Kidney (tissue), 14 donors: ENCODE measurements around the gene PTPRM. TPM values are rescaled to one million over a fixed set of nuclear protein-coding genes. Genes with fewer than 3 reads are reported as not detected.

Source experiments
- DNase-seq, 5 donors: peaks; one replicate each; pipeline ENCODE4 v3.0.0-alpha.2; 2013 to 2020
- FAIRE-seq: peaks from 2 replicates; lab custom pipeline; 2012; peaks lifted over from hg19 to GRCh38; lab: Jason Lieb, UNC
- H3K27ac ChIP-seq, 2 donors: one replicate each; pipeline ENCODE4 v1.7.0; 2013; ENCODE audit warnings: low read depth in 2 of 2, low read length in 2 of 2, inconsistent platforms in 1 of 2
- H3K27me3 ChIP-seq: one replicate; pipeline ENCODE4 v1.7.1; 2013; ENCODE audit warnings: low read length, inconsistent platforms; ENCODE audit not compliant: control insufficient read depth, insufficient read depth
- H3K36me3 ChIP-seq, 3 donors: one replicate each; pipeline versions ENCODE4 v1.7.0 to v1.7.1; 2013; ENCODE audit warnings: low read length in 3 of 3, control low read depth in 1 of 3, inconsistent platforms in 1 of 3; ENCODE audit not compliant: insufficient read depth in 3 of 3, control insufficient read depth in 2 of 3
- H3K4me1 ChIP-seq, 3 donors: one replicate each; pipeline versions ENCODE4 v1.7.0 to v1.7.1; 2013; ENCODE audit warnings: low read length in 3 of 3, inconsistent platforms in 1 of 3, low read depth in 1 of 3; ENCODE audit not compliant: control insufficient read depth in 2 of 3, insufficient read depth in 2 of 3
- H3K4me3 ChIP-seq, 3 donors: one replicate each; pipeline versions ENCODE4 v1.7.0 to v1.8.1; 2013; ENCODE audit warnings: low read length in 3 of 3, control low read depth in 1 of 3, inconsistent platforms in 1 of 3
- H3K9ac ChIP-seq, 3 donors: one replicate each; pipeline versions ENCODE4 v1.7.0 to v1.7.1; 2013; ENCODE audit warnings: low read length in 3 of 3, control low read depth in 1 of 3, inconsistent platforms in 1 of 3
- H3K9me3 ChIP-seq, 3 donors: one replicate each; pipeline versions ENCODE4 v1.7.0 to v1.7.1; 2013; ENCODE audit warnings: low read length in 3 of 3, control low read depth in 1 of 3, inconsistent platforms in 1 of 3; ENCODE audit not compliant: control insufficient read depth in 2 of 3, insufficient read depth in 1 of 3
- intact Hi-C: fragments of 100-400 bp; cut with DNase I; formaldehyde crosslinking; loops from one replicate; pipeline ENCODE4 v1.11.1; 2022
- polyA plus RNA-seq: library from polyadenylated mRNA; stranded (reverse); fragments of 350-450 nt; fragmentation: Illumina TruSeq; extraction: RNeasy Lipid Tissue Mini Kit (QIAGEN cat#74804); gene quantifications from one replicate; pipeline ENCODE4 v1.2.3, GENCODE V29; 2014; ENCODE audit warnings: low read depth, low replicate concordance; ENCODE audit not compliant: insufficient read depth
- total RNA-seq: library from RNA; stranded (reverse); fragmentation: NEBNext Ultra II Directional; extraction: Animal tissue kit (Norgen Biotek cat#: 25700); gene quantifications from one replicate; pipeline ENCODE4 v1.2.1, GENCODE V29; 2021
- TF ChIP-seq, protein P1 (sequence below): IDR thresholded peaks from 3 replicates; pipeline ENCODE4 v1.5.1; 2012; ENCODE audit warnings: mild to moderate bottlenecking, moderate library complexity, borderline replicate concordance; ENCODE audit not compliant: insufficient read depth; ENCODE audit errors: extremely low read depth
- donor health status: control.
- donor health status: control.
- donor health status: control.
- donor health status: control.
- donor health status: control.
- donor health status: DM: yes; HTN: yes; CAD: no.
- donor health status: Normal renal cell carcinoma (clear cell type).

Gene PTPRM
- total and polyA plus RNA-seq, 2 donors from 2014 or later = 52.4 to 98.9 TPM

DNA sequence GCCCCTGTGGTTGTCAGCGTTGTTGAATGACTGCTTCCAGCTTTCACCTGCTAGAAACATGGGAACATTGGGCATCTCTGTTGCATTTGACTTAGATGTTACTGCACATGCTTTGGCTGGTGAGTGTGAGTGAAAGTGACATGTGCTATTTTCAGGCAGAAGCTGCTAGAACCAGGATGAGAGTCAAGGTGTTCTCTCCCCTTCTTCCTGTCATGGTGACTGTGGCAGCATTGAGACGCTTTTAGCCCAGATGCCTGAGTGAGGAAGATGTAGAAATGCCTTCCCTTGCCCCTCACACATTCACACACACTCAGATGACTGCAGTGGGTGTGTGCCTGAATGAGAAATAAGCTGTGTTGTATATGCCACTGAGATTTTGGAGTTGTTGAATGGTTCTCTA, 220.2 kb downstream of the PTPRM start:
- no peaks in the 10 kb centered on the region for H3K36me3 ChIP-seq
- no peaks in the 10 kb centered on the region for H3K9me3 ChIP-seq
- TF ChIP-seq, protein P1, sequence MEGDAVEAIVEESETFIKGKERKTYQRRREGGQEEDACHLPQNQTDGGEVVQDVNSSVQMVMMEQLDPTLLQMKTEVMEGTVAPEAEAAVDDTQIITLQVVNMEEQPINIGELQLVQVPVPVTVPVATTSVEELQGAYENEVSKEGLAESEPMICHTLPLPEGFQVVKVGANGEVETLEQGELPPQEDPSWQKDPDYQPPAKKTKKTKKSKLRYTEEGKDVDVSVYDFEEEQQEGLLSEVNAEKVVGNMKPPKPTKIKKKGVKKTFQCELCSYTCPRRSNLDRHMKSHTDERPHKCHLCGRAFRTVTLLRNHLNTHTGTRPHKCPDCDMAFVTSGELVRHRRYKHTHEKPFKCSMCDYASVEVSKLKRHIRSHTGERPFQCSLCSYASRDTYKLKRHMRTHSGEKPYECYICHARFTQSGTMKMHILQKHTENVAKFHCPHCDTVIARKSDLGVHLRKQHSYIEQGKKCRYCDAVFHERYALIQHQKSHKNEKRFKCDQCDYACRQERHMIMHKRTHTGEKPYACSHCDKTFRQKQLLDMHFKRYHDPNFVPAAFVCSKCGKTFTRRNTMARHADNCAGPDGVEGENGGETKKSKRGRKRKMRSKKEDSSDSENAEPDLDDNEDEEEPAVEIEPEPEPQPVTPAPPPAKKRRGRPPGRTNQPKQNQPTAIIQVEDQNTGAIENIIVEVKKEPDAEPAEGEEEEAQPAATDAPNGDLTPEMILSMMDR = no peak
- no peak overlapping the region for H3K9ac ChIP-seq
- H3K27ac ChIP-seq = no peak overlapping the region
- no peaks in the 10 kb centered on the region for H3K27me3 ChIP-seq
- H3K4me1 ChIP-seq = peaks cover 0 to 9% (median 3%) of the 10 kb centered on the region in 3 donors
- H3K4me3 ChIP-seq = no peak overlapping the region
- no peak for DNase-seq
- intact Hi-C loops = no loop called here
- FAIRE-seq = no peak

DNA sequence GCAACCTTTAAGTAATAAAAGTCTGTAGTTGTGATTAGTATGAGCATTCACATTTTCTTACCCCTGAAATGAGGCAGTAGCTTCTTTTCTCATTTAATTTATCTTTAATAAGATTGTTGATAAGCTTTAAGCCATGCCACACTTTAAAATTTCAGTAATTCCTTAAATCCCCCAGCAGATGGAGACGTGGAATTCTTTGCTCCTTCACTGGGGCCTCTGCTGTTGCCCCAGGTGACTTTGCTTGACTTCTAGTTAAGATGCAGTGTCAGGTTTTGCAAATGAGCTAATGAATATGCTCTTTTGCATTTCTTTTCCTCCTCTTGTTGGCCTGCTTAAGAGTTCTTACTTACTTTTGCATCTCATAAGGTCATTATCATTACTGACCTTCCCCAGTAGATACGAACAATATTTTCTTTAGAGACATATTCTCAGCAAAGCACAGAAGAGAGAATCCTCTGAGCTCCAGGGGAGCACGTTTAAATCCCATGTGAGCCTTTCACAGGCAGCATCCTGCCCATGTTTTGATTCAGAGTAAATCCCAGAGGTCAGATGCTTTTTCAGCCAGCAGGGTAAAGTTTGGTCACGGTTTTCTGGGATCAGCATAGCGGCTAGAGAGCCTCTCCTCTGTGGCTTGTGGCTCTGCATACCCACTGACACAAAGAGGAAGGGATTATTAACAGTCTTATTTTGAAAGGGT, 222.9 kb downstream of the PTPRM start:
- intact Hi-C loops = no loop called here
- no peaks in the 10 kb centered on the region for H3K36me3 ChIP-seq
- H3K4me1 ChIP-seq = peaks cover 0 to 9% (median 3%) of the 10 kb centered on the region in 3 donors
- H3K27ac ChIP-seq = peak overlapping the region; percentile 10 to 18
- H3K4me3 ChIP-seq = no peak overlapping the region
- TF ChIP-seq, protein P1 = peak; percentile 41
- H3K9ac ChIP-seq = no peak overlapping the region
- H3K9me3 ChIP-seq = no peaks in the 10 kb centered on the region
- FAIRE-seq = peak; percentile 35
- DNase-seq = peak in 3 of 5 donors; percentile 23 to 83 (median 72)
- H3K27me3 ChIP-seq = no peaks in the 10 kb centered on the region

DNA sequence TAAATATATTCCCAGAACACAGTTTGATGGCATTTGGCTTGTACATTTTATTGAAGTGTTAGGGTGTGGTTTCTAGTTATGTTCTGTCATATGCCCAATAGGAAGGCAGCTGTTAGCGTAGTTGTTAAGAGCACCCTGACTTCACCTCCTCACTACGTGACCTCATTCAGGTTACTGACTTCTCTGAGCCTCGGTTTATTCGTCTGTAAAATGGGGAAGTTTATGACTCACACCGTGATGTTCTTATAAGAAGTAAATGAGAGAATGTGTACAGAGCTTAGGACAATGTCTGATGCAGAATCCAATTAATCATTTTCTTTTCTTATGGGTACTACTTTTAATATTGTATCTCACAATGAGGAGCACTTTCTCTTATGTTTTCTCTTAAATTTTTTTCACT, 226.0 kb downstream of the PTPRM start:
- H3K4me3 ChIP-seq = no peak overlapping the region
- H3K9me3 ChIP-seq = no peaks in the 10 kb centered on the region
- H3K9ac ChIP-seq = no peak overlapping the region
- no peak overlapping the region for H3K27ac ChIP-seq
- H3K4me1 ChIP-seq = peaks cover 0 to 9% (median 3%) of the 10 kb centered on the region in 3 donors
- no peaks in the 10 kb centered on the region for H3K36me3 ChIP-seq
- intact Hi-C loops = no loop called here
- DNase-seq (no peak), FAIRE-seq (no peak)
- TF ChIP-seq, protein P1 = no peak
- no peaks in the 10 kb centered on the region for H3K27me3 ChIP-seq
